Hypothalamus (tissue), 51 donors: ENCODE results near the gene SEC61A1.

Experiments used
- DNase-seq, 51 donors: peaks; one replicate each; lab custom pipeline; 2025; lab: John Stamatoyannopoulos, UW

Gene SEC61A1

DNA sequence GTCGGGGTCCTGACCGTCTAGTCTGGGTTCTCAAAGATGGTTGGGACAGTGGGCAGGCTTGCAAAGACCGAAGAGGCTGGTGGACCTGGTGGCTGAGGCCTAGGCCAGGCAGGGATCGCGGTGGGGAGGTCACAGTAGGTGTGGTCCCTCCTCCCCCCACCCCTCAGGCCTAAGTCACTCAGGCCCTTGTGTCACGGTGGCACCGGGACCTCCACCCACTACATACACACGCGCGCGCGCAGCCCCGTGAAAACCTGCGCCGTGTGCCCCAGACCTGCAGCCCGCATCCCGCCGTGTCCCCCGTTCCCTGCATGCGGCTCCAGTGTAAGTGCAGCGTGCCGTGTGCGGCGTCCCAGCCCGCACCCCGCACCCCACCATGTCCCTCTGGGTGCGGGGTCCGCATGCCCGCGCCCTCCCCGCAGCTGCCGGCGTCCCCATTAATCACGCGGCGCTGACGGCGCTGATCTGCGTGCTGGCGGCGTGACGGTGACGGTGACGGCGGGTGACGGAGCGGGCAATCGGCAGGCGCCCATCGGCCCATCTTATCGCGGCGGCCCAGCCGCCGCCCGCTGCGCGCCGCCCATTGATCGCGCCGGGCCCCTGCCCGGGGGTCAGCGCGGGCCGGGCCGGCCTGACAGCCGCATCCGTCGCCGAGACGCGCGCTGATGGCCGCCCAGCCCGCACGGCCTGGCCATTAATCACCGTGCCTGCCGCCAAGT lies 24.4 kb downstream of the SEC61A1 start:
- DNase-seq, result peak in 24 of 51 donors; percentile 15 to 68 (median 42)

- DNase-seq, result peak in 1 of 51 donors; percentile 18
Observed at GRCh38 chr3:128077202-128077624, 25.0 kb downstream of the SEC61A1 start.

DNA sequence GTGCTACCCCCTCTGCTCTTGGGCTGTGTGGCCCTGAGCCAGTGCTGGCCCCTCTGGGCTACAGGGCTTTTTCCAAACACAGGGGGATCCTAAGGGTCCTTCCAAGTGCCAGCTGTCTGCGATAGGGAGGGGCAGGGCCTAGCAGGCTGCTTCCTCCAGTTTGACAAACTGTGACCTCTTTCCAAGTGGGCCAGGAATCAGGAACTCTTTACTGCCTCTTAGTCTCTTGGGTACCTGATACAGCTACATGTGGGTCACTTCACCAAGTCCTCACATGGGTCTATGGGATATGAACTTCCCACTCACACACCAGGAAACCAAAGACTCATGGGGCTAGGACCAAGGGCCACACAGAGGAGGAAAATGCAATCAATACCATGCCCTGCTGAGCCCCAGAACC lies 25.4 kb downstream of the SEC61A1 start:
- no peak for DNase-seq

GRCh38 chr3:128078322-128078721 lies 26.1 kb downstream of the SEC61A1 start:
- DNase-seq, result no peak

DNA sequence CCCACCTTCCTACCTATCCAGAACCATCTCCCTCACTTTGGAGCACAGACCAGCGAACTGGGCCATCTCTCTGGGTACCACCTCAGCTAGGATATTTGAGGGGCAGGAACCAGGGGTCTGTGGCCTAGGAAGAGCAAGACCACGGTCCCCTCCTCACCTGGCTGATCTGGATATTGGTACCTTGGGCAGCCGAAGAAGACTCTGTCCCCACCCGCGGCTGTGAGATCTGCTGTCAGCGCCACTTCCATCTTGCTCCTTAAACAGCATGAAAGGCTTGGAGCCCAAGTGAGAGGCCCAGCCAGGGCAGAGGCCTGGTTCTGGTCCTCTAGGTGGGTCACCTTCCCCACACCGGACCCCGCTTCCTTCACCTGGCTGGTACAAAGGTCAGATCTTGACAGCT lies 26.6 kb downstream of the SEC61A1 start:
- DNase-seq, result no peak

GRCh38 chr3:128079823-128080222 lies 27.6 kb downstream of the SEC61A1 start:
- DNase-seq, result no peak

DNA sequence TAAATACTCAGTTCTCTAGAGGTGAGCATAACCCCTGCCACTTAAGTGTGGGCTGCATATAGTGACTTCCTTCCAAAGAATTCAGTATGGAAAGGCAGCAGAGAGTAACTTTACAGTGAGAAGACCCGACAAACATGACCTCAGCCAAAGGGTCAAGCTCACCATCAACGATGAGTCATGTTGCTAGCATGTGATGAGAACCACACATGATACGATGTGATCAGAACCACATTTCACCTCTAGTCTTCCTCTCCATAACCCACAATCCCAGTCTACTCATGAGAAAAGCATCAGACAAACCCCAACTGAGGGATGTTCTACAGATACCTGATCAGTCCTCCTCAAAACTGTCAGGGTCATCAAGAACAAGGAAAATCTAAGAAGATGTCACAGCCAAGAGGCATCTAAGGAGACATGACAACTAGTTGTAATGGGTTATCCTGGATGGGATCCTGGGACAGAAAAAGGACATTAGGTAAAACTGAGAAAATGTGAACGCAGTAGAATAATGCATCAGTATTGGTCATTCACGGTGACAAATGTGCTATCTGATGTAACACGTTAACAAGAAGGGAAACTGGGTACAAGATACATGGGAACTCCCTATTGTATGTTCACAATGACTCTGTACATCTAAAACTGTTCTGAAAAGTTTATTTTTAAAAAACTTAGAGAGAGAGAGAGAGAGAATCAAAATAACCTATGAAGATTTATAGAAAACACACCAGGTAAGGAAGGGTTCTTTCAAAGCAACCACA lies 28.3 kb downstream of the SEC61A1 start:
- no peak for DNase-seq

DNA sequence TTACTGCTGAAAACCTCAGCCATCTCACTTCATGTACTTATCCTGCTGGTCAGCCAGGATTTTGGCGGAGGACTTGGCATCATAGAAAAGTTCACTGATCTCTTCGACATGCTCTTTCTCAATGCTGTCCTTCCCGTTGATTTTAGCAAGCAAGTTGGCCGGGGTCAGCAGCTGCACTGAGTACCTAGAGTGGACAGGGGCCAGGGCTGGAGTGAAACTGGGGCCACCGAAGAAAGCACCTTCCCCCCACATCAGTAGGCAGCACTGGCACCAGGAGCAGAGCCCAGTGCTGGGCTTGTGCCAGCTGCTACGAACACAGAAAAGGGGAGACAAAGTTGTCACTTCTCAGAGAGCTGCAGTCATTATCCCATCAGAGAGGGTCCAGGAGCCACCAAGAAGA lies 29.0 kb downstream of the SEC61A1 start:
- DNase-seq, result no peak

GRCh38 chr3:128081846-128082245 lies 29.6 kb downstream of the SEC61A1 start:
- no peak for DNase-seq

GRCh38 chr3:128082546-128082945 lies 30.3 kb downstream of the SEC61A1 start:
- DNase-seq, result no peak

- no peak for DNase-seq
Observed at GRCh38 chr3:128083396-128083795, 31.2 kb downstream of the SEC61A1 start.

DNA sequence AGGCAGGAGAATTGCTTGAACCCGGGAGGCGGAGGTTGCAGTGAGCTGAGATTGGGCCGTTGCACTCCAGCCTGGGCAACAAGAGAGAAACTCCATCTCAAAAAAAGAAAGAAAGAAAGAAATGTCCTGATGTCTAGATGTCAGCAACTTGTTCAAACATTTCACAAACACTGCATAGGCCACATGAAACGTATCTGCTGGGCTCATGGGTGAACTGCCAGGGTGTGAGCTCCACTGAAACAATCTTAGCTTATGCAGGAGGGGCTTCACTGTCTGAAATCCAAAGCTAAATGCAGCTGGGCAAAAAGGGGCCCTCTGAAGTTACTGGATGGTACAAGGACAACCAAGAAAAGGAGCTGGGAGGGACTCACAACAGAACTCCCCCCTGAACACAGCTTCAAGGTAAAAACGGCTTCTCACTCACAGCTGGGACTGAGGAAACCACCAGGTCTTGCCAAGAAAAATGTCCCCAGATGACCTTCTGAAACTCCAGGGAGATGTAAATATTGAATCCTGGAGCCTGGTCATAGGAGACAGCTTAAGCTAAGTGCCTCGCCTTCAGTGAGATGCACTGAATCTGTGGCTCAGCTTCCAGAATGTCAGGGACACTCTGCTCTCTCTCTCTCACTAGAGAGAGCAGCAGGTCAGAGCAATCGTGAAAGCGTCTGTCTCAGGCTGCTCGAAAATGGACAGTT lies 31.9 kb downstream of the SEC61A1 start:
- no peak for DNase-seq

- DNase-seq, result no peak
Observed at GRCh38 chr3:128084675-128085021, 32.4 kb downstream of the SEC61A1 start.

DNA sequence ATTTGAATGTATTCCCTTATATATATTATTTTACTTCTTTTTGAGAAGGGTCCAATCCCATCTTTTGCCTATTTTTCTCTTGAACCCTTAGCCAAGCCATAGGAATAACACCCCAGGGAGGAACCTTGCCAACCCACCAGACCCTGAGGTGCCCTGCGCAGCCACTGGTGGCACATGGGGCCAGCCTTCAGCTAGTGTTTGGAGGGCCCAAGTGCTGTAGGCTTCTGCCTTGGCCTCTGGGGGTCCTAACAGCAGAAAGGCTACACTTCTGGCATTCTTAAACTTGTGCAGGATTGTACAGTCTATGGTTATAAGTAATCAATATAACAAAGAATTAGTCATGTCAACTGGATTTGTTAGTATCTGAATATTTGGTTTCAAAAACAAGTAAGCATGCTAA lies 36.9 kb downstream of the SEC61A1 start:
- DNase-seq, result no peak

- no peak for DNase-seq
Observed at GRCh38 chr3:128091586-128091985, 39.3 kb downstream of the SEC61A1 start.

GRCh38 chr3:128094295-128095151 lies 42.3 kb downstream of the SEC61A1 start:
- no peak for DNase-seq

GRCh38 chr3:128095222-128095703 lies 43.0 kb downstream of the SEC61A1 start:
- peak in 49 of 51 donors; percentile 14 to 86 (median 61) for DNase-seq

DNA sequence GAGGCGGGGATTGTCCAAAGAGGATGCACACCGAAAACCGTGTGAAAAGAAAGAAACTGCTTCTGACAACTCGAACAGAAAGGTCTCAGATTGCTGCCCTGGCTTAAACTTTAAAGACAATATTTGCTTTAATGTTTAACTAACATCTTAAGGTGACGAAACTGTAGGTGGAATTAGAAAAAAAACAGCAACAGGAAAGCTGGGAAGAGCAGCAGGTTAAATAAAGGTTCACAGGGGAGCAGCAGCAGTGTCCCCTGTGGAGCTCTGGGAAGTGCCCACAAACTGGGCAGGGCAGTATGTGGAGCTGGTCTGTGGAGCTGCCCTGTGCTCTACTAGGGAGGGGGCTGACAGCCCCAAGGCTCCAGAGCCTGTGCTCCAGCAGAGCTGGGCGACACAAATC lies 46.0 kb downstream of the SEC61A1 start:
- DNase-seq, result no peak

GRCh38 chr3:128100161-128100560 lies 47.9 kb downstream of the SEC61A1 start:
- DNase-seq, result peak in 3 of 51 donors; percentile 8 to 37 (median 13)

DNA sequence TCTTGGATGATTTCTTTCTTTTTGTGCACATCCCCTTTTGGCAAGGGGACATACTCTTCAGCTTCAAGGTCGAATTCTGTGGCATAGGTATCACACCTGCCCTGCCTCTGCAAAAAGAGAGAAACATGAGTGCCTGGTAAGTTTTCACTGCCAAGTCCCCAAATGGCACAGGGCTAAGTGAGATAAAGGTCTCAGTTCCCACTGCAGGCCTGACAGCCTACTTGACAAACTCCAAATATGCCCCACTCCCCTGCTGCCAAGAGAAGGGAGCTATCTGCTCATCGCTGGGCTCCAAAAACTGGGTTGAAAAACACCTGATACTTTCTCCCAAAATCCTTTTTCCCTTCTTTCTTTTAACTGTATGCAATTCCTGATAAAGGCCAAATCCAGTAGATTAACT lies 48.4 kb downstream of the SEC61A1 start:
- DNase-seq, result no peak
